CD4-positive, alpha-beta T cell treated with Interleukin-1 beta for 1 hour (primary cell): Measurements from ENCODE around the gene DZIP1.

Experiments used
- DNase-seq, 2 donors: peaks; one replicate each; pipeline ENCODE4 v3.0.0-alpha.2; 2020 to 2022

The DZIP1 gene

GRCh38 chr13:95642028-95642621, 2.4 kb downstream of the DZIP1 start:
- DNase-seq, result no peak

- DNase-seq, result no peak
Measured at GRCh38 chr13:95641291-95642027, 3.0 kb downstream of the DZIP1 start.

GRCh38 chr13:95636853-95637252, 7.7 kb downstream of the DZIP1 start:
- no peak for DNase-seq

GRCh38 chr13:95630593-95630992, 13.9 kb downstream of the DZIP1 start:
- DNase-seq, result no peak

- DNase-seq, result no peak
Measured at GRCh38 chr13:95629071-95629470, 15.4 kb downstream of the DZIP1 start.

GRCh38 chr13:95628488-95628887, 16.0 kb downstream of the DZIP1 start:
- no peak for DNase-seq

GRCh38 chr13:95627590-95627989, 16.9 kb downstream of the DZIP1 start:
- DNase-seq, result no peak

GRCh38 chr13:95626768-95627167, 17.7 kb downstream of the DZIP1 start:
- no peak for DNase-seq

GRCh38 chr13:95624020-95624419, 20.5 kb downstream of the DZIP1 start:
- DNase-seq, result peak in 1 of 2 donors; percentile 28

GRCh38 chr13:95623141-95623540, 21.4 kb downstream of the DZIP1 start:
- no peak for DNase-seq

GRCh38 chr13:95620825-95621498, 23.5 kb downstream of the DZIP1 start:
- DNase-seq, result no peak

GRCh38 chr13:95620030-95620824, 24.3 kb downstream of the DZIP1 start:
- no peak for DNase-seq

- no peak for DNase-seq
Measured at GRCh38 chr13:95615539-95615938, 29.0 kb downstream of the DZIP1 start.

- no peak for DNase-seq
Measured at GRCh38 chr13:95614641-95615245, 29.8 kb downstream of the DZIP1 start.

GRCh38 chr13:95608640-95609323, 35.7 kb downstream of the DZIP1 start:
- DNase-seq, result no peak

GRCh38 chr13:95607366-95607765, 37.1 kb downstream of the DZIP1 start:
- DNase-seq, result no peak

GRCh38 chr13:95605448-95606125, 38.9 kb downstream of the DZIP1 start:
- DNase-seq, result no peak

- no peak for DNase-seq
Measured at GRCh38 chr13:95604556-95604915, 40.0 kb downstream of the DZIP1 start.

GRCh38 chr13:95603887-95604555, 40.5 kb downstream of the DZIP1 start:
- no peak for DNase-seq

- no peak for DNase-seq
Measured at GRCh38 chr13:95601906-95602305, 42.6 kb downstream of the DZIP1 start.

- no peak for DNase-seq
Measured at GRCh38 chr13:95601216-95601615, 43.3 kb downstream of the DZIP1 start.
